Measurements from ENCODE around the gene FAN1.
A peak's percentile ranks its signal among the peaks of the same experiment; 100 is the strongest.
"Not testable (repeated sequence)": the region's sequence is repeated elsewhere in the genome, so short reads cannot be mapped to it uniquely, and the experiment has no call there.

FAN1 gene

DNA sequence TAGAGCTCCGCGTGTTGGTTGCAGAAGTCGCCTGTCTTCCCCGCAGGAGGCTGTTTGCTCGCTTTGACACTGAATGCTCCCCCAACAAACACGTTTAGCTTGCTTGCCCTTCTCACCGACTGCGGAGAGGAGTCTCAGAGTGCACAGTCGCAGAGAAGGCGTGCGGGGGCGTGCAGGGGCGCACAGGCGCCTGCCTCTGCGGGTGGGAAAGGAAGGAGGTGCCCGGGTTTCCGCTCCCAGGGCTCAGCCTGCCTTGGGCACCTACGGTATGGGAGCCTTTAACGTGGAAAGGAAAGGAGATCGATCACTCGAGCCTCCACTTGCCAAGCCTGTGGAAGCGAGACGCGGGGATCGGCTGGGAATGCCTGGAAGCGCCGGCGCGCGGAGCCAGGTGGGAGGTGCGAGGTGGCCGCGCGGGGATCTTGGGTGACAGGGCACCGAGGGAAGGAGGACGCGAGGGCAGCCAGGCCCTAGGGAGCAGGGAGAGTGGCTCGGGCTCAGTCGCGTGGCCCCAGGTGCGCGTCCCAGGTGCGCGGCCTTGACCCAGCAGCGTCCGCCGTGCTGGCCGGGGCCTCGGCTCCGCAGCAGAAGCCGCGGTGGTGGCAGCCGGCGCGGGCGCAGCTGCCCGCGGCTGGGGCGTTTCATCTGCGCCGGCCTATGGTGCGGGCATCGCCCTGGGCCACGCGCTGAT, at the start of gene FAN1:
Gene FAN1, plus strand, starts transcription at position 419 of the 691 bp plus-strand sequence. CDS start 749 bp downstream, outside the sequence.
- DNase-seq (ENCODE audit: low spot score): peak; percentile 55

- DNase-seq (ENCODE audit: low spot score): no peak
Observed at GRCh38 chr15:30859091-30859874, 44.4 kb upstream of the FAN1 start.

DNA sequence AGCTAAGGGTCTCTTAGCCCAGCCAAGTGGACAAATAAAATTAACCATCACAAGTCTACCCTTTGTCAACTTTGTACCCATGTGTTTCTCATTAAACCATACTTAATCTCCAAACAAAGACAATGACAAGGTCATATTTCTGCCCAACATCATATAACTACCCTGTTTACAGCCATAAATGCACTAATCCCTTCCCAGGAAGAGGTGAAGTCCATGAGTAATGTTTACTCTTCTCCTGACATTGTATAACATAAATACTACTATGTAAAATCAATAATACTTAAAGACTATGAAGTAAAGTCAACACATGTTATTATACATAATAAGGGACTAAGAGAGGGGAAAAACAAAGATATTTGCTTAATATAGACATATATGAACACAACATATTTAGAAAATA, 38.5 kb upstream of the FAN1 start:
- DNase-seq (ENCODE audit: low spot score): no peak

- no peak for DNase-seq (ENCODE audit: low spot score)
Observed at GRCh38 chr15:30870681-30871080, 33.0 kb upstream of the FAN1 start.

DNA sequence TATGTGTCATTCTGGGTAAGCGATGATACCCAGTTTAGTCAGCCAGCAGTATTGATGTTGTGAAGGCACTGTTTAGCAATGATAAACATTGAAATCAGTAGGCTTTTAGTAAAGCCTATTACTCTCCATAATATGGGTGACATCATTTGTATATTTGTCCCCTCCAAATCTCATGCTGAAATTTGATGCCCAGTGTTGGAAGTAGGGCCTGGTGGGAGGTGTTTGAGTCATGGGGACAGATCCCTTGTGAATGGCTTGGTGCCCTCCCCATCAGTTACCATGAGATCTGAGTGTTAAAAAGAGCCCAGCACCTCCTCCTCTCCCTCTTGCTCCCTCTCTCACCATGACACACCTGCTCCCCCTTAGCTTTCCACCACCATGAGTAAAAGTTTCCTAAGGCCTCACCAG, 31.4 kb upstream of the FAN1 start:
- DNase-seq (ENCODE audit: low spot score): no peak

DNA sequence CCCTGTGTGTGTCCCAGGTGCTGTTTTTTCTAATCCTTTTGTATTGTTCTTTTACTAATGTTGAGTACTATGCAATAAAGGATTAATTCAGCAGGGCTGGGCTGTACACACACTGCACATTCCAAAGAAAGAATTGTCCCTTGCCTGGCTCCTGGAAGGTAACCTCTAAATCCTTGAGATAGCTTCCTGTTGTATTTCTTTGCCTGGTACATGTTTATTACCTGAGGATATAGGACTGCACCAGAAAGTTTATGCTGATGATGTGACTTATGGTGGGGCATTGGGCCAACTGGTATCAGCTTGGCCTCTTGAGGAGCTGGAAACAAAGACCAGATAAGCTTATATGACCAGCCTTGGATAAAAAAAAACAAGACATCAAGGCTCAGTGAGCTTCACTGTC, 26.6 kb upstream of the FAN1 start:
- DNase-seq (ENCODE audit: low spot score): no peak

DNA sequence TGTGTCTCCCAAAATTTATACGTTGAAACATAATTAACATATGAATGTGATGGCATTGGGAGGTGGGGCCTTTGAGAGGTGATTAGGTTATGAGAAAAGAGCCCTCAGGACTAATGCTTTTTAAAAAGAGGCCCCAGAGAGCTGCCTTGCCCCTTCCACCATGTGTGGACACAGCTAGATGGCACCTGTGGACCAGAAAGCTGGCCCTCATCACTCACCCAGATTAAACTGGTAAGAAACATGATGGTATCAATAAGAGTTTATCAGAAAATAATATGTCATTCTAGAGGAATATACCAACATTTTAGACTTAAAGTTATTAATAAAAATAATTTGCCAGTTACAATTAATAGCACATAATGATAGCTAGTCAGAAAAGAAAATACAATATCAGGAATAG, 25.2 kb upstream of the FAN1 start:
- no peak for DNase-seq (ENCODE audit: low spot score)

GRCh38 chr15:30882849-30883433, 20.8 kb upstream of the FAN1 start:
- DNase-seq (ENCODE audit: low spot score): no peak

DNA sequence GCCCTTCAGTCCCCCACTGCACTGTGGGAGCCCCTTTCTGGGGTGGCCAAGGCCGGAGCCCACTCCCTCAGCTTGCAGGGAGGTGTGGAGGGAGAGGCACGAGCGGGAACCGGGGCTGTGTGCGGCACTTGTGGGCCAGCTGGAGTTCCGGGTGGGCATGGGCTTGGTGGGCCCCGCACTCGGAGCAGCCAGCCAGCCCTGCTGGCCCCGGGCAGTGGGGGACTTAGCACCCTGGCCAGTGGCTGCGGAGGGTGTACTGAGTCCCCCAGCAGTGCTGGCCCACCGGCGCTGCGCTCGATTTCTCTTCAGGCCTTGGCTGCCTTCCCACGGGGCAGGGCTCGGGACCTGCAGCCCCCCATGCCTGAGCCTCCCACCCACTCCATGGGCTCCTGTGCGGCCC, 20.0 kb upstream of the FAN1 start:
- DNase-seq (ENCODE audit: low spot score): not testable (repeated sequence)

DNA sequence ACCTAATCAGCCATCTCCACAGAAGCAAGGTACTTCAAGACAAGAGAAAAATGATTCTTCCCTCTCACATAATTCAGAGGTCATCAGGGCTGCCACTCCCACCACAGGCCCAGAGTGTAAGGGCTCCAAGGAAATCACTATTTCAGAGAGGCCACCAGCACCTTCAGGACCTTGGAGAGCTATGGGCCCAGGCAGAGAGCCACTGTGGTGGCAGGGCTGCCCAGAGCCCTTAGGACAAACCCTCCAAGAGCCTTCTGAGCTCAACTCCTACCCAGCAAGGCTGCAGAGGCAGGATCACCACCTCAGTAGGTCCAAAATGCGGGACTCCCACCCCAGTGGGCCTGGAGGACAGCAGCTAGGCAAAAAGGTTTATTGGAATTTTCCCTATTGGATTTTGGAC, 17.9 kb upstream of the FAN1 start:
- DNase-seq (ENCODE audit: low spot score): no peak

DNA sequence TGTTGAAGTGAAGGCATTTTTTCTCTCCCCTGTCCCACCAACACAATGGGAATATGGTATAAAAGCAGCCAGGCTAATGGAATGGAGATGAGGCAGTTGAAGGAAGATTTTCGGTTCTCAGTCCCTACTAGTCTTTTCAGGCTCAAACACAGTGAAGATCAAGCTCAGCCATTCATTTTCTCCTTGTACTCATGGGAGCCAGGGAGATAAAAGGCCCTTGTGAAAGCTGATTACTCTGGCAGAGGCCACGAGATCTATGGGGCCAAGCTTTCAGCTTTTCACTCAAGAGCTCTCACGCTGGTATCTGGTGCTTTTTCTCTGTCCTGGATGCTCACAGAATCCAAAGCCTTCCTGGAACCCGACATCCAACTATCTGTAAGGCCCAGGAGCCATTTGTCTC, 14.5 kb upstream of the FAN1 start:
- DNase-seq (ENCODE audit: low spot score): no peak

GRCh38 chr15:30895461-30896210, 8.1 kb upstream of the FAN1 start:
- no peak for DNase-seq (ENCODE audit: low spot score)

- DNase-seq (ENCODE audit: low spot score): no peak
Observed at GRCh38 chr15:30896211-30896606, 7.5 kb upstream of the FAN1 start.

GRCh38 chr15:30901889-30902288, 1.8 kb upstream of the FAN1 start:
- no peak for DNase-seq (ENCODE audit: low spot score)

DNA sequence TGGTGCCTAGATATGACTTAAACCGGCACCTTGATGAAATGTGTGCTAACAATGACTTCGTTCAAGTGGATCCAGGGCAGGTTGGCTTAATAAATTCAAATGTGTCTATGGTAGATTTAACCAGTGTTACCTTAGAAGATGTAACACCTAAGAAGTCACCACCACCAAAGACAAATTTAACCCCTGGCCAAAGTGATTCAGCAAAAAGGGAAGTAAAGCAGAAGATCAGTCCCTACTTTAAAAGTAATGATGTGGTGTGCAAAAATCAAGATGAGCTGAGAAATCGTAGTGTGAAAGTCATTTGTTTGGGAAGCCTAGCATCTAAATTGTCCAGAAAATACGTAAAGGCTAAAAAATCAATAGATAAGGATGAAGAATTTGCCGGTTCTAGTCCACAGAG, 1.1 kb downstream of the FAN1 start:
- DNase-seq (ENCODE audit: low spot score): no peak

GRCh38 chr15:30905821-30906220, 2.1 kb downstream of the FAN1 start:
- no peak for DNase-seq (ENCODE audit: low spot score)

- DNase-seq (ENCODE audit: low spot score): no peak
Observed at GRCh38 chr15:30906366-30906765, 2.7 kb downstream of the FAN1 start.

DNA sequence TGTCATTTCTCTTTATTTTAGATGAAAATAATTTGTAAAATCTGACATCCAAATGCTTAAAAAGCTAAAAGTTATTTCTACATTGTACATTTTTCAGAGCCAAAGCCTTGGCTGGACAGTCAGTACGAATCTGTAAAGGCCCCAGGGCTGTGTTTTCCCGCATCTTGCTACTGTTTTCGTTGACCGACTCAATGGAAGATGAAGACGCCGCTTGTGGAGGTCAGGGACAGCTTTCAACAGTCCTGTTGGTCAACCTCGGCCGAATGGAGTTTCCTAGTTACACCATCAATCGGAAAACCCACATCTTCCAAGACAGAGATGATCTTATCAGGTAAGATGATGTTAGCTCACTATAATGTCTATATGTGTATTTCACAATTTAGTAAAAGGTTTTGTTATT, 10.0 kb downstream of the FAN1 start:
- DNase-seq (ENCODE audit: low spot score): no peak

DNA sequence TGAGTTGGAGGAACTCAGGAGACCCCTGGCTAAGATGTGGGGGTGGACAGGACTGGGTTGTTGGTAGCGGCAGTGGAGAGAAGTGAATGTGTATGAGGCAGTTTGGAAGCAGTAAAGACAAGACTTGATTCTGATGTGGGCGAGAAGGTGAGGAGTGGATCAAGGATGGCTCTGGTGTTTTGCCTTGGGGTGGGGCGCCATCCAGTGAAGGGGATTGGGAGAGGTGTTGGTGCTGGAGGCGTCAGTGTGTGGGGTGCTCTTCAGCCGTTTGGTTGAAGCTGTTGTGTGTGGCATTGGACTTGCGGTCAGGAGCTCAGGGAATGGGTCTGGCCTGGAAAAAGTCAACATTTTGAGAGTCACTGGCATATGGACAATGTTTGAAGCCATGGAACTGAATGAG, 13.3 kb downstream of the FAN1 start:
- DNase-seq (ENCODE audit: low spot score): no peak

DNA sequence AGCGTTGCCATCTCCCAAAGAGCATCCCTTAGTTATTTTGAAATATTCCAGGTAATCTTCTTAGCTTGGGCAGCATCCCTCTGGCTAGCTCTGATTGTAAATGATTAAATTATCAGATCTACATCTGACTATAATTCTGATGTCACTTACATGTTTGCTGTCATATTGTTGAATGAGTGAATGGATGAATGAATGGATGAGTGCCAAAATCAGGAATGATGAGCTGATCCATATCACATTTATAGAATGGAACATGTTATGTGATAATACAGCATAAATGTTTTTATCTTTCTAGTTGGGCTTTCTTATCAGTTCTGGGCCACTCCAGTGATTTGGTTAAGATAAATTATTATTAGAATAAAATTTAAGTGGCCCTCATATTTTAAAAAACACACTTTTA, 14.0 kb downstream of the FAN1 start:
- DNase-seq (ENCODE audit: low spot score): no peak

DNA sequence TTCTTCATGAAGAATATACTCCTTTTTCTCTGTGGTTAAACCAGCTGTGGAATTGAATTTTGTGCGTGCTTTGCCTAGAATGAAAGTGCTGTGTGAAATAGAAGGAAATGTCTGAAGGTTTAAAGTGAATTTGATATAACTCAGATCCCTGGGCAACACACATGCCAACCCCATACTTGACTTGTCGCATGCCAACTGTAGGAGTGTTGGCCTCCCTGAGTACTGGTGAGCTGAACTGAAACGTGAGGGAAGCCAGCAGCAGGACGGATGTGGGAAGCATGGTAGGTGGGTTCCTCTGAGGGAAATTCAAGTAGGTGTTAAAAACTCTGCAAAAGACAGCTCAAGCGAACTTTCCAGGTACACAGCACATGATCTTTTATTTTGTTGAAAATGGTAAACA, 14.7 kb downstream of the FAN1 start:
- no peak for DNase-seq (ENCODE audit: low spot score)

DNA sequence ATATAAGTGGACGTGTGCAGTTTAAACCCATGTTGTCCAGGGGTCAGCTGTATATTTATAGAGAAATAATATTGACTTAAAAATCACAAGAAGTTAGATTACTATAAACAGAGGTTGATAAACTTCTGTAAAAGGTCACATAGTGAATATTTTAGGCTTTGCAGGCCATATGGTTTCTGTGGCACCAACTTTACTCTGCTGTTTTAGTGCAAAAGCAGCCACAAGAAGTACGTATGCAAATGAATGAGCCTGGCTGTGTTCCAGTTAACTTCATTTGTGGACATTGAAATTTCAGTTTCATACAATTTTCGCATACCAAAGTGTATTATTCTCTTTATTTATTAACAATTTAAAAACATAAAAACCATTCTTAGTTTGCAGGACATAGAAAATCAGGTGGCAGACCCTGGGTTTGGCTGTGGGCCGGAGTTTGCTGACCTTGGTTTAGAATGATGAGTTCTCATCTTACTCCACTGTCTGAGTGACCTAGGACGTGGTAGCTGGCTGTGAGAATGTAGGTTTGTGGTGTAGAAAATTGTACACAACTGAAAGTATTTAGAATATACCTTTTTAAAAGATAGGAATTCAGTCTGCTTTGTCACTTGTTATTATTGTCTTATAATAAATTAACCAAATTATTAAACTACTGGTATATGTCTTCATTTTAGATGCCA, 16.3 kb downstream of the FAN1 start:
- DNase-seq (ENCODE audit: low spot score): no peak
